Midbrain (tissue), 1 donor: ENCODE measurements around the gene UQCRQ.

Experiments
- DNase-seq: peaks from one replicate; lab custom pipeline; 2025; lab: John Stamatoyannopoulos, UW

The UQCRQ gene

GRCh38 chr5:132870801-132871200 lies 4.4 kb downstream of the UQCRQ start:
- DNase-seq: no peak

GRCh38 chr5:132871459-132872284 lies 5.2 kb downstream of the UQCRQ start:
- no peak for DNase-seq

GRCh38 chr5:132872788-132873118 lies 6.3 kb downstream of the UQCRQ start:
- DNase-seq: no peak

- DNase-seq: no peak
These were observed 6.9 kb downstream of the UQCRQ start, which contains the start of gene LEAP2 for GRCh38 chr5:132873119-132873929. Gene LEAP2, plus strand, starts transcription at chr5:132873668. Its CDS starts 27 bp downstream, at chr5:132873695.

- DNase-seq: no peak
These were observed 7.5 kb downstream of the UQCRQ start for GRCh38 chr5:132873930-132874271.

GRCh38 chr5:132876020-132876759 lies 9.7 kb downstream of the UQCRQ start:
- no peak for DNase-seq

GRCh38 chr5:132877466-132877865 lies 11.0 kb downstream of the UQCRQ start:
- peak; percentile 32 for DNase-seq

- DNase-seq: peak; percentile 28
These were observed 11.5 kb downstream of the UQCRQ start for GRCh38 chr5:132877938-132878337.

GRCh38 chr5:132883261-132883834 lies 16.9 kb downstream of the UQCRQ start:
- DNase-seq: peak; percentile 76

- no peak for DNase-seq
These were observed 18.1 kb downstream of the UQCRQ start for GRCh38 chr5:132884548-132884947.

- no peak for DNase-seq
These were observed 19.8 kb downstream of the UQCRQ start for GRCh38 chr5:132886064-132886823.

- DNase-seq: no peak
These were observed 20.8 kb downstream of the UQCRQ start for GRCh38 chr5:132887283-132887682.

- DNase-seq: no peak
These were observed 23.1 kb downstream of the UQCRQ start for GRCh38 chr5:132889501-132889900.

GRCh38 chr5:132890817-132891216 lies 24.4 kb downstream of the UQCRQ start:
- DNase-seq: no peak

GRCh38 chr5:132895719-132896305 lies 29.4 kb downstream of the UQCRQ start:
- DNase-seq: no peak

GRCh38 chr5:132896685-132897084 lies 30.2 kb downstream of the UQCRQ start:
- DNase-seq: no peak

- no peak for DNase-seq
These were observed 31.7 kb downstream of the UQCRQ start for GRCh38 chr5:132898094-132898493.

- DNase-seq: no peak
These were observed 34.6 kb downstream of the UQCRQ start for GRCh38 chr5:132901036-132901435.

- DNase-seq: no peak
These were observed 35.3 kb downstream of the UQCRQ start for GRCh38 chr5:132901730-132902129.

- DNase-seq: no peak
These were observed 39.5 kb downstream of the UQCRQ start for GRCh38 chr5:132905938-132906337.

- no peak for DNase-seq
These were observed 40.7 kb downstream of the UQCRQ start for GRCh38 chr5:132907161-132907560.
